ENCODE results near the gene ZMIZ2.
"Not testable (repeated sequence)": the region's sequence is repeated elsewhere in the genome, so short reads cannot be mapped to it uniquely, and the experiment has no call there.

ZMIZ2 gene

DNA sequence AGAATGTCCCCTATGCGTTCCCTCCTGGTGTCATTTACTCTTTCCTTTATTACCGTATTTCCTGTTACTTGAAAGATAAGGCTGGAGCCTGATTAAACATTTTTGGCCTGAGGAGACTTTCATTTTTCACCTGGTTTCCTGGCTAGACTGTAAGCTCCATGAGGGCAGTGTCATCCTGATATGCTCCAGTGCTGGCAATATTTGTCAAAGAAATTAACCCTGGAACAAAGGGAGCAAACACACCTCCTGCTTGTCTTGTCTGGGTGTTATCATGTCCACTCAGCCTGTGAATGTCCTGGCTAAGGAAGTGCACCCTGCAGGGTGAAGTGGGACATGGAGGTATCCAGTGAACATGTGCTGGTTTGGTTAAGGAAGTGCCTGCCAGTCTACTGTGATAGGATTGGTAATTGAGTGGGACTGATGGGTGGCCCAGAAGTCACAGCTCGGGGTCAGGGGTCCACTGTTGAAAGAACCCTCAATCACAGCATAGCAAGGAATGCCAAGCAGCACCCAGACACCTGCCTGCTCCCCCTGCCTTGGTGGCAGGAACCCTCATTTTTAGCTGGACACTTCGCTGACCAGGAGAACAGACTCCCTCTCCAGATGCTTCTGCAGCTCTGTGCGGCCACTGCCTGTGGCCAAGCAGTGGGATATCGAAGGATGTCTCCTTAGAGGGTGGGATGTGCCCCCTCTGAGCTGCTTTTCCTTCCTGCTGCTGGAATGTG lies 26.9 kb downstream of the ZMIZ2 start:
- no peak overlapping the region for H3K4me3 ChIP-seq (ENCODE audit: low read depth, low read length)
- no peak for DNase-seq (ENCODE audit: low read depth)
- no peak for TF ChIP-seq CTCF (IDR thresholded peaks at IDR 0.05; ENCODE audit: low read depth, low read length, missing control alignments)

DNA sequence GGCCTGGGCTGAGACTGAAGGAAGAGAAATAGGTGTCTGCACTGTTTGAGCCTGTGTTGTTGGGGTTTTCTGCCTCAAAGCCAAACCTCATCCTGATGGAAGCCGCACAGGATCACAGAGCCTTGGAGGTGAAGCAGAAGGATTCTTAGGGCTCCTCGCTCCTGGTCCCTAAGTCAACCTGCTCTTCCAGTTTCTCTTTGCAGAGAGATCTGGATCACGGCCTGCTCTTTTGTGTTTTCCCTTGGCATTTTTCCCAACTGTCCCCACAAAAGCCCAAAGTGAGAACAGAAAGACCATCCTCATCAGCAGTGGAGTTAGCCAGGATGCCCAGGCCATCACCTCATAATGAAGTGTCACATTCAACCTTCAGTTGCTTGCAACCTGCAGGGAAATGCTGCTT lies 27.6 kb downstream of the ZMIZ2 start:
- H3K4me3 ChIP-seq (ENCODE audit: low read depth, low read length), result no peak overlapping the region
- no peak for DNase-seq (ENCODE audit: low read depth)
- no peak for TF ChIP-seq CTCF (IDR thresholded peaks at IDR 0.05; ENCODE audit: low read depth, low read length, missing control alignments)

DNA sequence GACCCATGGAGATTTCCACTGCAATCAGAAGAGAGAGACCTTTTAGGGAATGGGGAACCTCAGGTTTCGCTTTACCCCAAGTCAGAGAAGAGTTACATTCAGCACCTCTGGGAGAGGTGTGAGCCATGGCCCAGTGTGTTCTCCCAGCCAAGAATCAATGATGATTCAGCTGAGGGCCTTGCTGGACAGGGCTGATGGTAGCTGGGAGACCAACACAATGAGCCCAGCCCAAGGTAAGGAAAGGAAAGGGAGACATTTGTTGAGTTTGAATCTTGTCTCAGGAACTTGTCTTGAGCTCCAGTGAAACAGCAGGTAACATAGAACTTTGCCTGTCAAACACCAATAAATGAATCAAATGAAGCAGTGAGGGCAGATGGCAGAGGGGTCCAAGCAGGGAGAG lies 33.8 kb downstream of the ZMIZ2 start:
- no peak for DNase-seq (ENCODE audit: low read depth)

DNA sequence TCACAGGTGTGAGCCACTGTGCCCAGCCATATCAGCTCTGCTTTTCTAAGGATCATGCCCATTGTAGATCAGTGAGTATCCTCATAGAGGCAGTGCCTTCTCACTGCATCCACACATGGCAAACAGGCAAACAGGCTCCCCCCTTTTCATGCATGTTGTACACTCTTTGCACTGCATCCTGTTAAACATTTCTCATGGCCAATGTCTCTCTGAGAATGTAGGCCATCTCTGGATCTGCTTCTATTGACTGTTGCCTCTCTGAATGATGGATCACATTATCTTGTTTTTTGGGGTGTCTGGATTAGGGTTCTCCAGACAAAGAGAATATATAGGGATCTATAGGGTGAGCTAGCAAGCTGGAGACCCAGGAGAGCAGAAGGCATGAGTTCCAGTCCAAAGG lies 34.8 kb downstream of the ZMIZ2 start:
- TF ChIP-seq CTCF (IDR thresholded peaks at IDR 0.05; ENCODE audit: low read depth, low read length, missing control alignments), result no peak
- no peak for DNase-seq (ENCODE audit: low read depth)
- no peak overlapping the region for H3K4me3 ChIP-seq (ENCODE audit: low read depth, low read length)

More for the DNA sequence above, 33.8 kb downstream of the ZMIZ2 start:
- TF ChIP-seq CTCF (IDR thresholded peaks at IDR 0.05; ENCODE audit: low read depth, low read length, missing control alignments), result no peak
- no peak overlapping the region for H3K4me3 ChIP-seq (ENCODE audit: low read depth, low read length)

DNA sequence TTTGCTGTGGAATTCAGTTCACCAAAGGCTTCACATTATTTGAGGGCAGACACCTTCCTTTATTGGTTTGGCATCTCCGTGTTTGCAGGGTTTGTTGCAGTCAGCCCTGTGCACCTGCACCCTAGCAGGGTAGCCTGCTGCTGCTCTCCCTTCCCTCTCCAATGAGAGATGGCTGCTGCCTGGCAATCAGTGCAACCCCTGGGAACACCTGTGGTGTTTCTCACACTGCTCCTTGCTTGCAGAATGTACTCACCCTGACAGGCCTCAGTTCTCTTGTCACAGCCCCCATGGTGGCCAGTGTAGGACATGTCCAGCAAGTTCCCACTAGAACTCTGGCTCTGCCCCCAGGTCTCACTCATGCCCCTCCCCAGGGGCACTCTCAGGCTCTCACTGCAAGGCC lies 35.7 kb downstream of the ZMIZ2 start:
- no peak for TF ChIP-seq CTCF (IDR thresholded peaks at IDR 0.05; ENCODE audit: low read depth, low read length, missing control alignments)
- no peak overlapping the region for H3K4me3 ChIP-seq (ENCODE audit: low read depth, low read length)
- no peak for DNase-seq (ENCODE audit: low read depth)

- not testable (repeated sequence) for DNase-seq (ENCODE audit: low read depth); H3K4me3 ChIP-seq (ENCODE audit: low read depth, low read length)
Observed at GRCh38 chr7:44785218-44785617, 36.6 kb downstream of the ZMIZ2 start.

- no peak for TF ChIP-seq CTCF (IDR thresholded peaks at IDR 0.05; ENCODE audit: low read depth, low read length, missing control alignments)
- DNase-seq (ENCODE audit: low read depth), result no peak
Observed at GRCh38 chr7:44787041-44787440, 38.4 kb downstream of the ZMIZ2 start.

More at GRCh38 chr7:44787041-44787440, 38.4 kb downstream of the ZMIZ2 start:
- H3K4me3 ChIP-seq (ENCODE audit: low read depth, low read length), result no peak overlapping the region; the same call in 1 of the 2 replicates

Data from GM12864 (cell line).